ENCODE results near the gene FXR2.

- TF ChIP-seq CTCF (optimal IDR thresholded peaks at IDR 0.05 in 1 of 3, IDR thresholded peaks at IDR 0.05 in 1 of 3, conservative IDR thresholded peaks at IDR 0.05 in 1 of 3; ENCODE audit: extremely low read depth in 1 of 3, insufficient read depth in 2 of 3, low read length in 3 of 3) (no peak), EZH2 (IDR thresholded peaks at IDR 0.05; ENCODE audit: low read length) (no peak)
Observed at GRCh38 chr17:7574176-7574953, 40.3 kb downstream of the FXR2 start.
